HG03565 (cell line): ENCODE measurements around the gene TTBK2.
"Not testable (repeated sequence)": the region's sequence is repeated elsewhere in the genome, so short reads cannot be mapped to it uniquely, and the experiment has no call there.

ENCODE experiments used
- ATAC-seq: cut with Tn5 transposase; IDR thresholded peaks from one replicate; pipeline ENCODE4 v1.9.1; 2021; ENCODE audit warnings: mild to moderate bottlenecking, moderate library complexity; ENCODE audit not compliant: unreplicated experiment

TTBK2 gene

DNA sequence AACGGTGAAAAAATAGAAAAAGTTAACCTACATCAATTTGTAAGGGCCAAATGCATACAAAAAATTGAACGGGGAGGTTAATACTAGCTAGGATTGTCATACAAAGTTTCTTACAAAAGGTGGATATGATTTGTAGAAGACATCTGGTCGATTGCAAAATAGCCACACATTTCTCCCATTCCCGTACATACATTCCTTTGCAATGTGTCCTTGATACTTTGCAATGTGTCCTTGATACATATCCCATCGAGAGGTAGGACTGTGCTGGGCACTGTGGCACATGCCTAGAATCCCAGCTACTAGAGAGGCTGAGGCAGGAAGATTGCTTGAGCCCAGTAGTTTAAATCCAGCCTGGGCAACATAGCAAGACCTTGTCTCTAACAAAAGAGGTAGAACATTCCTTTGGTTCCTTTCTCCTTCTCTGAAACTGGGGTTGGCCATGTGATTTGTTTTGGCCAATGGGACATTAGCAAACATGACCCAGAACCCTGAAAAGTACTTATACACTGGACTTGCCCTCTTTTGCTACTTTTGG, 9.5 kb downstream of the TTBK2 start:
- ATAC-seq = no peak

DNA sequence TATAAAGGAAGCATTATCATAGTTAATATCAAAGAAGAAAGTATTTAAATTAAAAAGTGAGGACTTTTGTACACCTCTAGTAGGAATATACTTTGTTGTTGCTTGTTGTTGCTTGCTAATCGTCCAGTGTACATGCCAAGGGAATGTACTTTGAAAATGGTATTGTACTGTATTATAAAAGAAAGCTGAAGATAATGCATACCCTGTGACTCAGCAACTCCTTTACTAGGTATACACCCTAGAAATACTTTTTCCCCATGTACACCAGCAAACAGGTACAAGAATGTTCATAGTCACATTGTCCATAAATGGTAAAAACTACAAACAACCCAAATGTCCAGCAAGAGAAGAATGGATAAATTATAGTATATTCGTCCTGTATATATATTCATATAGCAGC, 12.0 kb downstream of the TTBK2 start:
- ATAC-seq = no peak

DNA sequence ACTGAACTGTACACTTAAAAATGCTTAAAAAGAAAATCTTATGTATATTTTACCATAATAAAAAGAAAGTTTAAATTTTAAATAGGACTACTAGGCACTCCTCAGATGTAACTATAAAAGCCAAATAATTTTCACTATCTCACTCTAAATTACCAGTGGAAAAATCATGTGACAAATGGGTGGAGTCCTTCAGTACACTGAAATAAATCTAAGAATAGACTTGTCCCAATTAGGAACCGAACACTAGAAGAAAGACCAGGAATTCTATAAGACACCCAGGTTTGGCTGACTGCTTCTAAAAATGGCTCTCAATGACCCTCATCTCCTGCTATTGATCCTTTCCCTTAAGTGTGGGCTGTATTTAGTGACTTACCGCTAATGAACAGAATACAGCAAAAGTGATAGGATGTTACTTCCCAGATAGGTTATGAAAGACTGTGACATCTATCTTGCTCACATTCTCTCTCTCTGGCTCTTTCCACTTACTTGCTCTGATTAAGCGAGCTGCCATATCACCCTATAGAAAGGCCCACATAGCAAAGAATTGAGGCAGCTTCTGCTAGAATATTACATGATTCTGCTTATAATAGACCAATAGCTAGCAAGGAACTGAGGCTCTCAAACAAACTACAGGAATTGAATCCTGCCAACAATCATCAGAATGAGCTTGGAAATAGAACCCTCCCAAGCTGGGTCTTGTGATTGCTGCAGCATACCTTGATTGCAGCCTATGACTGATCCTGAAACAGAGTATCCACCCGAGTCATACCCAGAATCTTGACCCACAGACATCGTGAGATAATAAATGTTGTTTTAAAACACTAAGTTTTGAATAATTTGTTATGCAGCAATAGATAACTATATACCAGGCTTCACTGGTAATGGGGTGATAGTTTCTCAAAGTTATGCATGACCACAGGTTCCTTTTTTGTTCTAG, 16.9 kb downstream of the TTBK2 start:
- no peak for ATAC-seq

DNA sequence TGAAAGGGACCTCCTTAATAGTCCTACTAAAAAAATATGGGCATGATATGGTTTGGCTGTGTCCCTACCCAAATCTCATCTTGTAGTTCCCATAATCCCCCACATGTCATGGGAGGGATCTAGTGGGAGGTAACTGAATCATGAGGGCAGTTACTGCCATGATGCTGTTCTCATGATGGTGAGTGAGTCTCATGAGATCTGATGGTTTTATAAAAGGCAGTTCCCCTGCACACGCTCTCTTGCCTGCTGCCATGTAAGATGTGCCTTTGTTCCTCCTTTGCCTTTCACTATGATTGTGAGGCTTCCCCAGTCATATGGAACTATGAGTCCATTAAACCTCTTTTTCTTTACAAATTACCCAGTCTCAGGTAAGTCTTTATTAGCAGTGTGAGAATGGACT, 26.7 kb downstream of the TTBK2 start:
- ATAC-seq = not testable (repeated sequence)

DNA sequence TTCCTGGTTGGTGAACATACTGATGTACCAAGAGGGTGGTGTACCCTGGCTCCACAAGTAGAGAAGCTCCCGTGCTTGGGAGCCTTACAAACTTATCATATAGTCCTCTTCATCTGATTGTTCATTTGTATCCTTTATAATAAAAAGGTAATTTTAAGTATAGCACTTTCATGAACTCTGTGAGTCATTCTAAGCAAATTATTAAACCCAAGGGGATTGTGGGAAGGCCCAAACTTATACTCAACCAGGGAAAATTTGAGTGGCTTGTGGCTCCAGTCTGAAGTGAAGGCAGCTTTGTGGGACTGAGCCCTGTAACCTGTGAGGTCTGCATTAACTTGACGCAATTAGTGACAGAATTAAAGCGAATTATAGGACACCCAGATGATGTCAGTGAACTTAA, 29.0 kb downstream of the TTBK2 start:
- no peak for ATAC-seq

DNA sequence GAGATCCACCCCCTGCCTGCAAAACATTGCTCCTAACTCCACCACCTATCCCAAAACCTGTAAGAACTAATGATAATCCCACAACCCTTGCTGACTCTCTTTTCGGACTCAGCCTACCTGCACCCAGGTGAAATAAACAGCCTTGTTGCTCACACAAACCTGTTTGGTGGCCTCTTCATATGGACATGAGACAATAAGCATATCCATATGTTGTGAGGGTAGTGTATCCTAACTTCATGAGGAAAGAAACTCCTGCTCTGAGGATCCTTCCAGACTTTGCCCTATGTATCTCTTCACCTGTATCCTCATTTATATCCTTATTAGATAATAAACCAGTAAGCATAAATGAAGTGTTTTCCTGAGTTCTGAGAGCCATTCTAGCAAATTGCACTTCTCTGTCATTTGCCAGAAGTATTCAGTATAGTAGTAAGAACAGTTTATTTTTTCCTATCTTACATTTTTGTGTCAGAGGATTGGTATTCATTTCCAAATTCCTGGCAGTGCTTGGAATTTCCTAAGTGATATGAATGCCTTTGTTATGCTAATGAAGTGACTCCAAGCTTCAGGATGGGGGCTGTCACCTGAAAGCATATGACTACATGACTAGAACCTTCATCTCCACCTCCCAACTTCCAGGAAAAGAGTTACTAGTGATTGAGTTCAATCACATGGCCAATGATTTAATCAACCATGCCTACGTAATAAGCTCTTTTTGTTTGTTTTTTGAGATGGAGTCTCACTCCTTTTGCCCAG, 30.2 kb downstream of the TTBK2 start:
- ATAC-seq = no peak

DNA sequence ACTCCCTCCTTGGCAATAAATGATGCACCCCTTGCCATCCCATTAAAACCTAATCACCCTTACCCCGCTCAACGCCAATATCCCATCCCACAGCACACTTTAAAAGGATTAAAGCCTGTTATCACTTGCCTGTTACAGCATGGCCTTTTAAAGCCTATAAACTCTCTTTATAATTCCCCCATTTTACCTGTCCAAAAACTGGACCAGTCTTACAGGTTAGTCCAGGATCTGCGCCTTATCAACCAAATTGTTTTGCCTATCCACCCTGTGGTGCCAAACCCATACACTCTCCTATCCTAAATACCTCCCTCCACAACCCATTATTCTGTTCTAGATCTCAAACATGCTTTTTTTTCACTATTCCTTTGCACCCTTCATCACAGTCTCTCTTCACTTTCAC, 33.2 kb downstream of the TTBK2 start:
- not testable (repeated sequence) for ATAC-seq

DNA sequence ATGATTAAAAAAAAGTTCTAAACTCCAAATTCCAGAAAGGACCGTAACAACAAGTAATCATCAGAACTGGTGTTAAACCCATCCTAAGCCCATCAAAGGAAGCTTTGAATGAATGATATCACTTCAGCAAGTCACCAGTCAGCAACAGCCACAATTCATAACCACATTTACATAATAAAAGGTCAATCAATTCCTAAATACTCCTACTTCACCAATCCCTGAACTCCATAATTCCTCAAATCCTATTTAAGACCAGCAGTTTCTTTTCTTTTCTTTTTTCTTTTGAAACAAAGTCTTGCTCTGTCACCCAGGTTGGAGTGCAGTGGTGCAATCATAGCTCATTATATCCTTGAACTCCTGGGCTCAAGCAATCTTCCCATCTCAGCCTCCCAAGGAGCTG, 40.5 kb downstream of the TTBK2 start:
- ATAC-seq = no peak

DNA sequence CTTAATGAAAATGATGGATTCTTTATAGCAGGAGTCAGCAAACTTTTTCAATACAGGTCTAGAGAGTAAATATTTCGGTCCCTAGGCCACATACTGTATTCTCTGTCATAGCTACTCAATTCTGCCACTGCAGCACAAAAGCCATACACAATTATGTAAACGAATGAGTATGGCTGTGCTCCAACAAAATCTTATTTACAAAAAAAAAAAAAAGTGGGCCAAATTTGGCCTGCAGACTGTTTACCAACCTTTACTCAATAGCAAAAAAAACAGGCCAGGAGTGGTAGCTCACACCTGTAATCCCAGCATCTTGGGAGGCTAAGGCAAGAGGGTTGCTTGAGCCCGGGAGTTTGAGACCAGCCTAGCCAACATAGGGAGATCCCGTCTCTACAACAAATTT, 41.1 kb downstream of the TTBK2 start:
- ATAC-seq = no peak

DNA sequence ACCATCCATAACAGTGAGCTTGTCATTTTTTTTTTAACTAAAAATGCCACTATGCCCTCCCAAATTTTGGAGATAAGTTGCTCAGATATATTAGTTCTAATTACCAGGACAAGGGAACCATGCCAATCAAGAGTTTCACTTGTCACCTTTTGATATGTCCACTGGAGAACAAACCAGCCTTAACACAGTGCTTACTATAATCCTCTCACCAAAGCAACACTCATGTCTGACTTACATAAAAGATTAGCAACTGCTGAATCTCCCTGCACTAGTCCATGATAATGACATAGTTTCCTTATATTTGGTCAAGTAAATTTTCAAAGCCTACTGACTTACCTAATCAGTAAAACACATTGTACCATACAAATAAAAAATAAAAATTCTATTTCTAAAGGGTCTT, 44.4 kb downstream of the TTBK2 start:
- no peak for ATAC-seq

DNA sequence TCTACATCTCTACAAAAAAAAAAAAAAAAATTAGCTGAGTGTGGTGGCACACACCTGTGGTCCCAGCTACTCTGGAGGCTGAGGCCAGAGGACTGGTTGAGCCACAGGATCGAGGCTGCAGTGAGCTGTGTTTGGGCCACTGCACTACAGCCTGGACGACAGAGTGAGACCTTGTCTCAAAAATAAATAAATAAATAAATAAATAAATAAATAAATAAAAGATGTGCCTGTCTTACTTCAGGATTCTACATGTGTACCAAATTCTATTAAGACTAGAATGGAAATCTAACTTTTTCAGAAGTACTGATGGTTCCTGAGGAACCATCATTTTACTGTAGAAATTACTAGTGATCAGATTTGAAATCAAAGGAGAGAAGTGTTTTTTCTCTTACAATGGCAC, 51.9 kb downstream of the TTBK2 start:
- ATAC-seq = no peak

DNA sequence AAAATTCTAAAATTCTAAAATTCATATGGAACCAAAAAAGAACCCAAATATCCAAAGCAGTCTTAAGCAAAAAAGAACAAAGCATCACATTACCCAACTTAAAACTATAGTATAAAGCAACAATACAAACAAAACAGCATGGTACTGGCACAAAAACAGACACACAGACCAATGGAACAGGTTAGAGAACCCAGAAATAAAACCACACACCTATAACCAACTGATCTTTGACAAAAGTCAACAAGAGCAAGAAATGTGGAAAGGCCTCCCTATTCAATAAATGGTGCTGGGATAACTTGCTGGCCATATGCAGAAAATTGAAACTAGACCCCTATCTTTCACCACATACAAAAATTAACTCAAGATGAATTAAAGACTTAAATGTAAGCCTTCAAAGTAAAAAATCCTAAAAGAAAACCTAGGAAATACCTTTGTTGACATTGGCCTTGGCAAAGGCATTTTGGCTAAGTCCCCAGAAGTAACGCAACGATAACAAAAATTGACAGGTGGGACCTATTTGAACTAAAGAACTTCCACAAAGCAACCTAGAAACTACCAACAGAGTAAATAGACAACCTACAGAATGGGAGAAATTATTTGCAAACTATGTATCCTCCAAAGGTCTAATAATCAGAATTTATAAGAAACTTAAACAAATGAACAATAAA, 56.9 kb downstream of the TTBK2 start:
- ATAC-seq = no peak

DNA sequence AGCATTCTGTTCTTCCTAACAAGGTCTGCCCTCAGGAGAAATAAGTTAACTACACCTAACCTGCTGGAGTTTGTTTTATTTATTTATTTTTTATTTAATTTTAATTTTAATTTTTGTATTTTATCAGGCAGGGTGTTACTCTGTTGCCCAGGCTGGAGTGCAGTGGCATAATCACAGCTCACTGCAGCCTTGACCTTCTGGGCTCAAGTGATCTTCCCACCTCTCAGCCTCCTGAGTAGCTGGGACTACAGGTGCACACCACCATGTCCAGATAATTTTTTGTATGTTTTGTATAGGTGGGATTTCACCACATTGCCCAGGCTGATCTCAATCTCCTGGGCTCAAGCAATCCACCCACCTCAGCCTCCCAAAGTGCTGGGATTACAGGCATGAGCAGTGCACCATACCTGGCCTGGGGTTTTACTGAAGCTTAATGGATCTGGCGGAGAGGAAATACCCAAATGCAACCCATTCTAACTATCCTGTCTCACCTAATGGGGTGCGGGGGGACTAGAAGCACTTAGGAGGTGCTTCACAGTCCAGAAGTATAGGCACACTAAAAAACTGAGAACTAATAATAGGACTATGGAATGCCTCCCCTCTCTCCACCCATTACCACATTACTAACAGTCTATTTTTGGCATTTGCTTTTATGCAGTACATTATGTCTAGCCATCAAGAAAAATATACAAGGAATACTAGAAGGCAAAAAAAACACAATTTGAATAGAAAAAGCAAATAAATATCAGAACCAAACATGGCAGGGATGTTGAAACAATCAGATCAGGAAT, 61.4 kb downstream of the TTBK2 start:
- no peak for ATAC-seq

DNA sequence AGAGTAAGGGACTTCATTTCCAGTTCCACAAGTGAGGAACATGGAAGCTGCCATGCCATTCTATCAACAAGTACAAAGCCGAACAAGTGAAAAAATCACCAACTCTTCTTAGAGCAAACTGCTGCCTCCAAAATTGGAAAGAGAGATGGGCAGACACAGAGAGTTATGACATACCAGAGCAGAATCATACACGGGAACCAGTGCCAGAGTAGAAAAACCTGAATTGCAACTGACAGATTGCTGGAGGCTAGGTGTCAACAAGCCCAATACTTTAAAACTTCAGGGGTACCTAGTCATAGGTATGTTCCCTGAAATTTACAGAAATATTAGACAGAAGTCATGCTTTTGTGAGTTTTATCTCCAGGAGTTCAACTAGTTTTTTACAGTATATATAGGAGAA, 62.0 kb downstream of the TTBK2 start:
- ATAC-seq = no peak

DNA sequence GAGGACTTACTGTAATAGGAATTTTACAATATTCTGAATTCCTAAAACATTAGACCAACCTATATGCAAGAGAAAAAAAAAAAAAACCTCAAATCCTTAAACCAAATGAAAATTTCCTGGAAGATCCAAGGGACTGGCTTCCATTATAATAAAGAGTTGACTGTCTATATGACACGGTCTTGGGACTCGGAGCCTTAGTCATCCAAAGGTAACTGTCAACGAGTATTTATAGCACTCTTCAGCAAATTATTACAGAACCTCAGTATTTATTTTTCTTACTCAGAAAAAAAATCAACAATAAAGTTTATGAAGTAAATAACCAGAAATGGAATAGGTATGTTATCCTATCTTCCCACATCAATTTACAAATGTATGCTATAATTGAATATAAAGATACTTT, 66.0 kb downstream of the TTBK2 start:
- ATAC-seq = no peak

DNA sequence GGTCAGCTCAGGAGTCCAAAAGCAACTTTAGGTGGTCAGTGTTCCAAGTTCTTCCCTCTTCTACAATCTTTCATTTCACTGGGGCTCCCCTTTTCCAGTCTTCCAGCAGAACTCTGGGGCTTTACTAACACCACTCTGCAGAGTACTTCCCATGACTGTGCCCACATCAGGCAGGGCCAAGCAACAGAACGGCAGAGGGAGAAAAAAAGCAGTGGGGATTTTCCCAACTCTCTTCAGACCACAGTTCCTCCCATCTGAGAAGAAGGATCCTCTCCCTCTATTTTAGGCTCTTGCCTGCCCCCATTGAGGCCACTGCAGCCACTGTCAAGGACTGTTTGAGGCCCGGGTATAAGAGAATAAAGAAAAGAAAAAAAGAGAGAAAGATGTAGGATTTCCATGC, 70.7 kb downstream of the TTBK2 start:
- no peak for ATAC-seq

DNA sequence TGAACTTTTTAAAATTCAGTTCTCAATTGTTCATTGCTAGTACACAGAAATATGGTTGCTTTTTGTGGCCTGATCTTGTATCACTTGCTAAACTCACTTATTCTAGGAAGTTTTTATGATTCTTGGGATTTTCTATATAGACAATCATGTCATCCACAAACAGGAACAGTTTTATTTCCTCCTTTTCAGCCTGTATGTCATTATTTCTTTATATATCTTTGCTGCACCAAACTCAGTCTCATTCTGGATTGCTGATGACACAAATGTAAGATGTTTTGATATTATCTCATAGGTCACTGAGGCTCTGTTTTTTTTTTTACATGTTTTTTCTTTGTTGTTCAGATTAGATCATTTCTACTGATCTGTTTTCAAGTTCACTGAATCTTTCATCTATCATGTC, 71.7 kb downstream of the TTBK2 start:
- no peak for ATAC-seq

DNA sequence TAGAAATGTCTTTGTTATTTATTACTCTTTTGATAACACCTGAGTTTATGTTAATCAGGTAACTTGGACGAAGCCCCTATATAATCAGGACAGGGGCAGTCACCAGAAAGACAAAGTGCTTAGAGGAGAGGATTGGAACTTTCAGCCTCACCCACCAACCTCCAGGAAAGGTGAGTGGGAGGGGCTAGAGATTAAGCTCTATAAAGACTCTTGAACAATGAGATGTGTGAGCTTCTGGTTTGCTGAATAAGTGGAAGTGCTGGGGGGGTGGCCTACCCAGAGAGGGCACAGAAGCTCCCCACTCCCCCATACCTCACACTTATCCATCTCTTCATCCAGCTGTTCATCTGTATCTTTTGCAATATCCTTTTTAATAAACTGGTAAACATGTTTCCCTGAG, 73.9 kb downstream of the TTBK2 start:
- no peak for ATAC-seq

DNA sequence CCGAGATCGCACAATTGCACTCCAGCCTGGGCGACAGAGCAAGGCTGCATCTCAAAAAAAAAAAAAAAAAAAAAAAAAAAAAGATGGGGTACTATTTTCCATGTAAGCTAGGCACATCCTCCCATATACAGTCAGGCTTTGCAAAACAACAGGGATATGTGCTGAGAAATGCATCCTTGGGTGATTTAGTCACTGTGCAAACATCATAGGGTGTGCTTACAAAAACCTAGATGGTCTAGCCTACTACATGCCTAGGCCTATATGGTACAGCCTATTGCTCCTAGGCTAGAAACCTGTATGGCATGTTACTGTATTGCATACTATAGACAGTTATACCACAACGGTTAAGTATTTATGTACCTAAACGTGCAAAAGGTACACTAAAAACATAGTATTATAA, 75.0 kb downstream of the TTBK2 start:
- ATAC-seq = no peak

DNA sequence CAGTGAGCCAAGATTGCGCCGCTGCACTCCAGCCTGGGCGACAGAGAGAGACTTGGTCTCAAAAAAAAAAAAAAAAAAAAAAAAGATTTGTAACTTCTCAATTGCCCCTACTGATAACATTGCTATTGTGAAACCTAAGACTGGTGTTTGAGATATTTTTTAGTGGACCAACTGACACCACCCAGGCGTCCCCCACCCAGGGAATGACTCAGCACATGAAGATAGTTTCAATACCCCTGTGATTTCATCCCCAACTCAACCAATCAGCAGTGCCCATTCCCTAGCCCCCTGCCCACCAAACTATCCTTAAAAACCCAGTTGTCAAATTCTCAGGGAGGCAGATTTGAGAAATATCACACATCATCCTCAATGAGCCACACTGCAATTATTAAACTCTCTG, 76.9 kb downstream of the TTBK2 start:
- ATAC-seq = no peak

DNA sequence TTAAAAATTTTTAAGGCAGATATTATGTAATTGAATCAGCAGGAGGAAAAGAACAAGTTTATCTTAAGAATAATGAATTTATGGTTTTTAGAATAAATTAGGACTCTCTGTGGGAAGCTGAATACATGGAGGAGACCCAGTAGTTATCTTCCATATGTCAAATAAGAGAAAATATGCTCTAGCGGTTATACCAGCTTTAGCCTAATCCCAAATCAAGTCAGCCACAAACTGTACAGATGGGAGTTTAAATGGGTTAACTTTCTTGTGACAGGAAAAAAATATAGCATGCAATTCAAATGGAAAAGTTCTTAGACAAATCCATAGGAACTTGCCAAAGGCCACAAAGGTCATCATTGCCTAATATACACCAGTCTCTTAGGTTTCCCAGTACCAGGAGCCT, 84.3 kb downstream of the TTBK2 start:
- ATAC-seq = no peak
